H1 (cell line): ENCODE measurements around the gene KLHL33. TPM values are rescaled to one million over a fixed set of nuclear protein-coding genes. Genes with fewer than 3 reads are reported as not detected.

ENCODE experiments used
- CTCF ChIA-PET: fragments of 300-600 bp; sonication (Branson Sonifier 250); formaldehyde crosslinking; loops from one replicate; lab custom pipeline; 2021; ENCODE audit not compliant: partially characterized antibody; lab: Charles Lee
- POLR2A ChIA-PET: fragments of 300-600 bp; sonication (Branson Sonifier 250); formaldehyde crosslinking; loops from one replicate; lab custom pipeline; 2021; ENCODE audit warnings: inconsistent platforms; ENCODE audit not compliant: partially characterized antibody; lab: Charles Lee
- DNase-seq, 2 experiments: peaks; one replicate each; pipeline versions ENCODE4 v3.0.0 to v3.0.0-alpha.2; 2010 to 2022; ENCODE audit warnings: low spot score in 2 of 2, low read depth in 1 of 2, mixed read lengths in 1 of 2
- FAIRE-seq: peaks from 2 replicates; lab custom pipeline; 2011; peaks lifted over from hg19 to GRCh38; lab: Jason Lieb, UNC
- H2AFZ ChIP-seq: 2 replicates; pipeline ENCODE4 v1.8.1; 2012; ENCODE audit warnings: low read length, inconsistent platforms
- H2AK5ac ChIP-seq: 2 replicates; pipeline ENCODE4 v1.6.1; 2013; ENCODE audit warnings: low read depth, low read length
- H2BK120ac ChIP-seq: replicated peaks from 2 replicates; pipeline ENCODE3; 2013; ENCODE audit warnings: low read depth, low read length, inconsistent platforms
- H2BK12ac ChIP-seq: 2 replicates; pipeline ENCODE4 v1.6.1; 2013; ENCODE audit warnings: low read depth, low read length
- H2BK15ac ChIP-seq: 2 replicates; pipeline ENCODE4 v1.6.1; 2013; ENCODE audit warnings: low read length
- H2BK20ac ChIP-seq: 2 replicates; pipeline ENCODE4 v1.6.1; 2013; ENCODE audit warnings: low read length
- H2BK5ac ChIP-seq: 2 replicates; pipeline ENCODE4 v1.6.1; 2013; ENCODE audit warnings: low read depth, low read length
- H3K14ac ChIP-seq: 2 replicates; pipeline ENCODE4 v1.6.1; 2013; ENCODE audit warnings: inconsistent platforms; ENCODE audit not compliant: insufficient read length
- H3K18ac ChIP-seq: 2 replicates; pipeline ENCODE4 v1.6.1; 2013; ENCODE audit warnings: low read length; ENCODE audit errors: extremely low read depth
- H3K23ac ChIP-seq: 2 replicates; pipeline ENCODE4 v1.6.1; 2013; ENCODE audit warnings: inconsistent platforms; ENCODE audit not compliant: insufficient read length
- H3K23me2 ChIP-seq: 2 replicates; pipeline ENCODE4 v1.6.1; 2013; ENCODE audit warnings: low read depth, low read length
- H3K27ac ChIP-seq: 2 replicates; pipeline ENCODE4 v1.6.1; 2011; ENCODE audit warnings: low read depth, low read length, inconsistent platforms
- H3K27me3 ChIP-seq, 4 experiments: replicated peaks in 1 of 4; 1 replicate in 1 of 4; 2 replicates in 3 of 4; pipeline versions ENCODE4 v1.6.1 to v1.8.1; 2011 to 2013; ENCODE audit warnings: low read length in 3 of 4, mild to moderate bottlenecking in 3 of 4, inconsistent platforms in 2 of 4, mixed read lengths in 2 of 4, moderate library complexity in 1 of 4; ENCODE audit not compliant: control insufficient read depth in 3 of 4, insufficient read depth in 3 of 4; ENCODE audit errors: extremely low read depth in 1 of 4
- H3K36me3 ChIP-seq, 4 experiments: 2 replicates each; pipeline versions ENCODE4 v1.6.1 to v1.8.1; 2011 to 2013; ENCODE audit warnings: mild to moderate bottlenecking in 4 of 4, low read length in 3 of 4, moderate library complexity in 2 of 4, control low read depth in 1 of 4, inconsistent platforms in 1 of 4; ENCODE audit not compliant: insufficient read depth in 4 of 4, control insufficient read depth in 2 of 4
- H3K4ac ChIP-seq: replicated peaks from 2 replicates; pipeline ENCODE3; 2013; ENCODE audit warnings: low read length, low read depth, mixed read lengths, inconsistent platforms; ENCODE audit not compliant: insufficient read length
- H3K4me1 ChIP-seq, 4 experiments: replicated peaks in 1 of 4; 1 replicate in 1 of 4; 2 replicates in 3 of 4; pipeline versions ENCODE4 v1.6.1 to v1.8.1; 2011 to 2013; ENCODE audit warnings: low read length in 3 of 4, inconsistent platforms in 2 of 4, mixed read lengths in 1 of 4; ENCODE audit not compliant: insufficient read depth in 4 of 4, control insufficient read depth in 3 of 4
- H3K4me2 ChIP-seq, 2 experiments: 2 replicates each; pipeline versions ENCODE4 v1.6.1 to v1.8.1; 2011 to 2013; ENCODE audit warnings: low read depth in 2 of 2, low read length in 2 of 2, control low read depth in 1 of 2, inconsistent platforms in 1 of 2, mild to moderate bottlenecking in 1 of 2; ENCODE audit not compliant: insufficient read depth in 1 of 2
- H3K4me3 ChIP-seq, 4 experiments: fragments of 200-600, 300-600 bp in 1 of 4; sonication (generic), shearing (Covaris generic), sonication (Bioruptor Twin) in 1 of 4; 2 replicates each; pipeline versions ENCODE4 v1.5.1 to v1.8.1; 2011 to 2016; ENCODE audit warnings: low read length in 4 of 4, low read depth in 3 of 4, control low read depth in 2 of 4, inconsistent platforms in 2 of 4, mild to moderate bottlenecking in 2 of 4, mixed read lengths in 1 of 4, moderate library complexity in 1 of 4; ENCODE audit not compliant: insufficient read depth in 2 of 4; ENCODE audit errors: extremely low read depth in 1 of 4
- H3K56ac ChIP-seq: replicated peaks from 2 replicates; pipeline ENCODE3; 2013; ENCODE audit warnings: low read depth, mild to moderate bottlenecking, mixed read lengths, low read length, inconsistent platforms; ENCODE audit not compliant: insufficient read length
- H3K79me1 ChIP-seq: 2 replicates; pipeline ENCODE4 v1.6.1; 2013; ENCODE audit warnings: low read depth, low read length, control low read depth
- H3K79me2 ChIP-seq, 2 experiments: 2 replicates each; pipeline versions ENCODE4 v1.6.1 to v1.8.1; 2012 to 2013; ENCODE audit warnings: low read length in 2 of 2, mild to moderate bottlenecking in 2 of 2, inconsistent platforms in 1 of 2; ENCODE audit not compliant: insufficient read depth in 2 of 2, control insufficient read depth in 1 of 2
- H3K9ac ChIP-seq, 4 experiments: replicated peaks in 1 of 4; 1 replicate in 1 of 4; 2 replicates in 3 of 4; pipeline versions ENCODE4 v1.6.1 to v1.8.1; 2011 to 2013; ENCODE audit warnings: low read depth in 3 of 4, low read length in 3 of 4, control low read depth in 2 of 4, mild to moderate bottlenecking in 2 of 4, moderate library complexity in 2 of 4, inconsistent platforms in 1 of 4; ENCODE audit errors: extremely low read depth in 1 of 4
- H3K9me3 ChIP-seq, 2 experiments: 2 replicates each; pipeline versions ENCODE4 v1.6.1 to v1.8.1; 2012 to 2013; ENCODE audit warnings: mild to moderate bottlenecking in 2 of 2, moderate library complexity in 2 of 2, control low read depth in 1 of 2, inconsistent platforms in 1 of 2, low read depth in 1 of 2, low read length in 1 of 2, mixed read lengths in 1 of 2; ENCODE audit not compliant: insufficient read depth in 2 of 2
- H4K20me1 ChIP-seq, 2 experiments: replicated peaks in 1 of 2; 2 replicates each; pipeline versions ENCODE3 to v1.8.1; 2011 to 2013; ENCODE audit warnings: inconsistent platforms in 2 of 2, low read length in 2 of 2, mild to moderate bottlenecking in 1 of 2; ENCODE audit not compliant: insufficient read depth in 2 of 2, control insufficient read depth in 1 of 2
- H4K5ac ChIP-seq: 2 replicates; pipeline ENCODE4 v1.6.1; 2013; ENCODE audit warnings: low read length, low read depth, mixed read lengths, inconsistent platforms; ENCODE audit not compliant: insufficient read length
- H4K8ac ChIP-seq: 2 replicates; pipeline ENCODE4 v1.8.0; 2013; ENCODE audit warnings: mild to moderate bottlenecking, moderate library complexity, low read length, inconsistent platforms; ENCODE audit not compliant: insufficient read depth; ENCODE audit errors: extremely low read depth
- H4K91ac ChIP-seq: replicated peaks from 2 replicates; pipeline ENCODE3; 2013; ENCODE audit warnings: low read length, mixed read lengths, inconsistent platforms; ENCODE audit not compliant: insufficient read length
- ASH2L ChIP-seq: fragments of 200-600, 300-600 bp; sonication (generic); IDR thresholded peaks from one replicate; pipeline ENCODE4 v1.7.1; 2017; ENCODE audit warnings: low read length
- CHD2 ChIP-seq: IDR thresholded peaks from 2 replicates; pipeline ENCODE4 v1.6.1; 2012; ENCODE audit warnings: low read length, improper control_type of control experiment
- CREB1 ChIP-seq: IDR thresholded peaks from 2 replicates; pipeline ENCODE4 v1.6.1; 2012; ENCODE audit warnings: inconsistent platforms
- CTBP2 ChIP-seq: IDR thresholded peaks from 2 replicates; pipeline ENCODE4 v1.7.0; 2011; ENCODE audit warnings: borderline replicate concordance, mild to moderate bottlenecking, moderate library complexity, mixed read lengths, low read length; ENCODE audit not compliant: insufficient read depth, insufficient read length
- HDAC2 ChIP-seq, 2 experiments: fragments of 300-600 bp in 1 of 2; sonication (generic) in 1 of 2; IDR thresholded peaks; 2 replicates each; pipeline ENCODE4 v1.6.1; 2011 to 2012; ENCODE audit warnings: low read depth in 2 of 2, low read length in 2 of 2, mild to moderate bottlenecking in 2 of 2, moderate library complexity in 2 of 2, borderline replicate concordance in 1 of 2, inconsistent platforms in 1 of 2
- HDAC6 ChIP-seq: IDR thresholded peaks from one replicate; pipeline ENCODE4 v1.7.1; 2012; ENCODE audit warnings: low read depth, mild to moderate bottlenecking, inconsistent platforms, low read length, moderate library complexity
- POLR2A ChIP-seq, 2 experiments: IDR thresholded peaks; 1 replicate in 1 of 2; 2 replicates in 1 of 2; pipeline ENCODE4 v1.6.1; 2011; ENCODE audit warnings: low read depth in 2 of 2, low read length in 2 of 2, mild to moderate bottlenecking in 2 of 2; ENCODE audit errors: control extremely low read depth in 1 of 2
- POLR2AphosphoS5 ChIP-seq: IDR thresholded peaks from 2 replicates; pipeline ENCODE4 v1.6.1; 2011; ENCODE audit warnings: low read depth, low read length
- SIN3A ChIP-seq, 2 experiments: IDR thresholded peaks in 1 of 2; conservative IDR thresholded peaks in 1 of 2; 2 replicates each; pipeline ENCODE4 v1.6.1; 2011 to 2012; ENCODE audit warnings: low read length in 2 of 2, improper control_type of control experiment in 1 of 2, low read depth in 1 of 2, mild to moderate bottlenecking in 1 of 2
- TAF7 ChIP-seq: optimal IDR thresholded peaks from 2 replicates; pipeline ENCODE3; 2011; ENCODE audit warnings: low read depth, mild to moderate bottlenecking, inconsistent platforms, low read length, moderate library complexity, borderline replicate concordance
- WGBS, 2 experiments: shearing (Covaris generic) in 1 of 2; methylation state at CpG; one replicate each; pipeline versions ENCODE4 v1.1.6 to v1.1.7; 2013 to 2015; ENCODE audit warnings: low lambda C conversion rate in 2 of 2, mixed read lengths in 2 of 2, inconsistent platforms in 1 of 2, low coverage in 1 of 2, missing lambda C conversion rate in 1 of 2; ENCODE audit not compliant: insufficient replicate concordance in 2 of 2, insufficient coverage in 1 of 2, insufficient read length in 1 of 2; ENCODE audit errors: extremely low coverage in 1 of 2, missing lambda C conversion rate in 1 of 2; 5-methylcytosine and 5-hydroxymethylcytosine counted together
- polyA plus RNA-seq, 7 experiments: library from polyadenylated mRNA; depleted of rRNA in 3 of 7; stranded (reverse) in 5 of 7; unstranded in 2 of 7; fragments of >200 nt in 5 of 7; fragments of 200-250 nt in 2 of 7; gene quantifications; 1 replicate in 5 of 7; 2 replicates in 1 of 7; 4 replicates in 1 of 7; pipeline versions ENCODE4 v1.2.1 to v1.2.3, GENCODE V29; 2011 to 2013; ENCODE audit warnings: missing spikeins in 2 of 7, mixed read lengths in 2 of 7
- total RNA-seq: library from RNA; stranded (reverse); fragmentation: NEBNext Ultra II Directional; extraction: Animal tissue kit (Norgen Biotek cat#: 25700); gene quantifications from 2 replicates; pipeline ENCODE4 v1.2.1, GENCODE V29; 2021

KLHL33 gene
- total and polyA plus RNA-seq, 2 of the 8 experiments (the other 6 are each of a cell fraction or from before 2014, with no cell fraction given), result 0.11 to 0.17 TPM

- WGBS, 2 experiments, result 5% methylated on average over 39 of the region's 39 CpGs; no CpG with 5 or more reads in 1 of the 2 experiments
- TF ChIP-seq POLR2AphosphoS5 (peak; percentile 47; the same call in 1 of the 2 replicates), CTBP2 (no peak), CREB1 (0 out of 2 replicates have a peak, but pooled peaks have one; percentile 4), POLR2A (IDR thresholded peaks at IDR 0.05; ENCODE audit: control extremely low read depth in 1 of 2, low read depth in 2 of 2, low read length in 2 of 2) (peak; percentile 7 to 22), TAF7 (peak; percentile 2), ASH2L (peak; percentile 30), CHD2 (peak; percentile 71; the same call in 1 of the 2 replicates), SIN3A (conservative IDR thresholded peaks at IDR 0.05 in 1 of 2, IDR thresholded peaks at IDR 0.05 in 1 of 2; ENCODE audit: low read depth in 1 of 2, low read length in 2 of 2) (peak; percentile 12 to 23; a peak in 1 of 4 replicates), HDAC2 (IDR thresholded peaks at IDR 0.05; ENCODE audit: borderline replicate concordance in 1 of 2, low read depth in 2 of 2, low read length in 2 of 2) (no peak), HDAC6 (no peak)
Observed at GRCh38 chr14:20455355-20456300, 19.7 kb upstream of the KLHL33 start.

More at GRCh38 chr14:20455355-20456300, 19.7 kb upstream of the KLHL33 start:
- Histone ChIP-seq H3K23ac (no peak overlapping the region), H2AK5ac (peak overlapping the region; percentile 94; the same call in 1 of the 2 replicates), H3K4me1 (peaks cover 0 to 10% (median 1%) of the 10 kb centered on the region in 4 experiments; a peak in 4 of 7 replicates), H3K4me2 (peak overlapping the region; percentile 74 to 79), H4K5ac (peak overlapping the region; percentile 1), H3K9me3 (no peaks in the 10 kb centered on the region), H2BK20ac (no peak overlapping the region), H3K14ac (no peak overlapping the region), H3K79me2 (peaks cover 5 to 48% of the 10 kb centered on the region in 2 experiments), H2AFZ (no peak overlapping the region; the same call in 1 of the 2 replicates), H3K23me2 (peaks cover 11% of the 10 kb centered on the region), H2BK5ac (peak overlapping the region; percentile 100), H3K9ac (peak overlapping the region; percentile 96 to 100 (median 98)), H3K79me1 (0 out of 2 replicates have a peak, but pooled peaks cover 4% of the 10 kb centered on the region), H3K27me3 (no peaks in the 10 kb centered on the region), H3K36me3 (peaks cover 24 to 57% (median 39%) of the 10 kb centered on the region in 4 experiments), H4K8ac (peak overlapping the region; percentile 86; the same call in 1 of the 2 replicates), H4K91ac (peak overlapping the region; percentile 46), H3K18ac (peak overlapping the region; percentile 84; the same call in 1 of the 2 replicates), H2BK15ac (no peak overlapping the region), H3K4ac (peak overlapping the region; percentile 1), H3K4me3 (peak overlapping the region; percentile 86 to 95 (median 90)), H2BK12ac (no peak overlapping the region; the same call in 1 of the 2 replicates), H3K56ac (peak overlapping the region; percentile 24), H4K20me1 (peaks cover 0 to 10% of the 10 kb centered on the region in 2 experiments), H3K27ac (peak overlapping the region; percentile 99), H2BK120ac (no peak overlapping the region)
- ChIA-PET POLR2A (interaction anchor here (0.5 to 5.5 kb wide), 45 partner anchors 9 to 545 kb away, joined by 3 to 88 read pairs (median 4); partner anchors contain the start of genes KLHL33, PARP2, PNP and TEP1), CTCF (interaction anchor here (0.5 to 3.7 kb wide), 9 partner anchors 9 to 151 kb away, joined by 3 to 9 read pairs (median 3); partner anchors contain the start of gene TEP1)
- FAIRE-seq (no peak), DNase-seq (no peak)
